ENCODE results near the gene BOD1L1. TPM values are rescaled to one million over a fixed set of nuclear protein-coding genes. Genes with fewer than 3 reads are reported as not detected.

BOD1L1 gene
- polyA plus RNA-seq, 1 donor from 2014 or later = 43.3 TPM

GRCh38 chr4:13597141-13597540 lies 30.4 kb downstream of the BOD1L1 start:
- Histone ChIP-seq H3K9ac (ENCODE audit: low read length) (no peak overlapping the region), H3K9me3 (ENCODE audit: low read length) (no peaks in the 10 kb centered on the region), H4K20me1 (ENCODE audit: insufficient read depth) (no peaks in the 10 kb centered on the region), H3K27ac (ENCODE audit: low read length) (no peak overlapping the region), H3K27me3 (ENCODE audit: insufficient read depth, low read depth, low read length) (no peaks in the 10 kb centered on the region), H3K4me3 (ENCODE audit: low read length) (no peak overlapping the region), H3F3A (ENCODE audit: insufficient read depth, low read length, poor library complexity, severe bottlenecking) (no peaks in the 10 kb centered on the region), H2AFZ (ENCODE audit: low read depth, low read length) (no peak overlapping the region), H3K36me3 (ENCODE audit: insufficient read depth, low read length) (peaks cover 10% of the 10 kb centered on the region), H3K9me2 (ENCODE audit: insufficient read depth, low read length) (no peaks in the 10 kb centered on the region), H3K79me2 (replicated peaks; ENCODE audit: insufficient read depth, low read length) (no peaks in the 10 kb centered on the region), H3K4me2 (ENCODE audit: low read length) (no peak overlapping the region)
- TF ChIP-seq POLR2AphosphoS5 (IDR thresholded peaks at IDR 0.05) = no peak
- TF ChIP-seq EZH2 (IDR thresholded peaks at IDR 0.05; ENCODE audit: borderline replicate concordance, insufficient read depth, low read length, poor library complexity, severe bottlenecking) = no peak
- no peak for TF ChIP-seq RAD21 (conservative IDR thresholded peaks at IDR 0.05)
- TF ChIP-seq MXI1 (conservative IDR thresholded peaks at IDR 0.05; ENCODE audit: poor library complexity, severe bottlenecking) = no peak
- TF ChIP-seq REST (IDR thresholded peaks at IDR 0.05; ENCODE audit: borderline replicate concordance) = no peak
- TF ChIP-seq CTCF (IDR thresholded peaks at IDR 0.05; ENCODE audit: poor library complexity, severe bottlenecking) = no peak
- no peak for TF ChIP-seq TAF1 (IDR thresholded peaks at IDR 0.05; ENCODE audit: low read depth)
- no peak for TF ChIP-seq SMC3 (conservative IDR thresholded peaks at IDR 0.05; ENCODE audit: poor library complexity)
- no peak for TF ChIP-seq EP300 (conservative IDR thresholded peaks at IDR 0.05; ENCODE audit: poor library complexity, severe bottlenecking)

GRCh38 chr4:13592220-13592619 lies 35.3 kb downstream of the BOD1L1 start:
- no peak overlapping the region for H3K9ac ChIP-seq (ENCODE audit: low read length)
- H3F3A ChIP-seq (ENCODE audit: insufficient read depth, low read length, poor library complexity, severe bottlenecking) = no peaks in the 10 kb centered on the region
- H3K36me3 ChIP-seq (ENCODE audit: insufficient read depth, low read length) = peaks cover 18% of the 10 kb centered on the region
- no peaks in the 10 kb centered on the region for H3K27me3 ChIP-seq (ENCODE audit: insufficient read depth, low read depth, low read length)
- H2AFZ ChIP-seq (ENCODE audit: low read depth, low read length) = no peak overlapping the region
- no peaks in the 10 kb centered on the region for H3K9me3 ChIP-seq (ENCODE audit: low read length)
- no peak overlapping the region for H3K4me2 ChIP-seq (ENCODE audit: low read length)
- no peak for TF ChIP-seq RAD21 (conservative IDR thresholded peaks at IDR 0.05)
- TF ChIP-seq EP300 (conservative IDR thresholded peaks at IDR 0.05; ENCODE audit: poor library complexity, severe bottlenecking) = no peak
- no peak for TF ChIP-seq SMC3 (conservative IDR thresholded peaks at IDR 0.05; ENCODE audit: poor library complexity)
- TF ChIP-seq POLR2AphosphoS5 (IDR thresholded peaks at IDR 0.05) = no peak
- TF ChIP-seq TAF1 (IDR thresholded peaks at IDR 0.05; ENCODE audit: low read depth) = no peak
- TF ChIP-seq MXI1 (conservative IDR thresholded peaks at IDR 0.05; ENCODE audit: poor library complexity, severe bottlenecking) = no peak
- no peak for TF ChIP-seq CTCF (IDR thresholded peaks at IDR 0.05; ENCODE audit: poor library complexity, severe bottlenecking)
- no peak for TF ChIP-seq REST (IDR thresholded peaks at IDR 0.05; ENCODE audit: borderline replicate concordance)
- no peak for TF ChIP-seq EZH2 (IDR thresholded peaks at IDR 0.05; ENCODE audit: borderline replicate concordance, insufficient read depth, low read length, poor library complexity, severe bottlenecking)
- no peak overlapping the region for H3K27ac ChIP-seq (ENCODE audit: low read length)
- no peaks in the 10 kb centered on the region for H3K79me2 ChIP-seq (replicated peaks; ENCODE audit: insufficient read depth, low read length)
- no peaks in the 10 kb centered on the region for H3K9me2 ChIP-seq (ENCODE audit: insufficient read depth, low read length)
- H3K4me3 ChIP-seq (ENCODE audit: low read length) = no peak overlapping the region
- H4K20me1 ChIP-seq (ENCODE audit: insufficient read depth) = no peaks in the 10 kb centered on the region

All from neural cell (in vitro differentiated cells).